ENCODE measurements around the gene TFIP11.
A peak's percentile ranks its signal among the peaks of the same experiment; 100 is the strongest.

TFIP11 gene

GRCh38 chr22:26516503-26516902 lies 4.2 kb upstream of the TFIP11 start:
- no peak for TF ChIP-seq CTCF (IDR thresholded peaks at IDR 0.05)

GRCh38 chr22:26515931-26516330 lies 3.7 kb upstream of the TFIP11 start:
- TF ChIP-seq CTCF (IDR thresholded peaks at IDR 0.05), result no peak

GRCh38 chr22:26514419-26515161 lies 2.3 kb upstream of the TFIP11 start:
- no peak for TF ChIP-seq CTCF (IDR thresholded peaks at IDR 0.05)

- TF ChIP-seq CTCF (IDR thresholded peaks at IDR 0.05), result no peak
Observed at GRCh38 chr22:26513838-26514237, 1.6 kb upstream of the TFIP11 start.

GRCh38 chr22:26508148-26508547 lies 4.1 kb downstream of the TFIP11 start:
- TF ChIP-seq CTCF (IDR thresholded peaks at IDR 0.05), result no peak

GRCh38 chr22:26503758-26504157 lies 8.5 kb downstream of the TFIP11 start:
- no peak for TF ChIP-seq CTCF (IDR thresholded peaks at IDR 0.05)

GRCh38 chr22:26502688-26503561 lies 9.3 kb downstream of the TFIP11 start:
- TF ChIP-seq CTCF (IDR thresholded peaks at IDR 0.05), result peak; percentile 55

All from LNCAP (cell line).